Ovary (tissue), 9 donors: ENCODE results near the gene ITIH2. TPM values are rescaled to one million over a fixed set of nuclear protein-coding genes. Genes with fewer than 3 reads are reported as not detected.

Experiments used
- DNase-seq, 5 donors: peaks; one replicate each; pipeline ENCODE4 v3.0.0-alpha.2; 2019 to 2020
- H3K27ac ChIP-seq, 2 donors: fragments of 200-600 bp; one replicate each; pipeline versions ENCODE4 v1.5.1 to v1.8.0; 2019 to 2022
- H3K27me3 ChIP-seq: fragments of 200-600 bp; one replicate; pipeline ENCODE4 v1.8.0; 2022
- H3K36me3 ChIP-seq: fragments of 200-600 bp; sonication (generic); one replicate; pipeline ENCODE4 v1.5.1; 2019
- H3K4me1 ChIP-seq: one replicate; pipeline ENCODE4 v1.8.1; 2013; ENCODE audit warnings: mild to moderate bottlenecking, moderate library complexity; ENCODE audit not compliant: insufficient read depth
- H3K4me3 ChIP-seq: fragments of 200-600 bp; sonication (generic); one replicate; pipeline ENCODE4 v1.5.1; 2017
- H3K9me3 ChIP-seq, 2 donors: fragments of 200-600 bp in 1 of 2; sonication (generic) in 1 of 2; one replicate each; pipeline versions ENCODE4 v1.5.1 to v1.8.1; 2013 to 2019; ENCODE audit warnings: mild to moderate bottlenecking in 1 of 2, moderate library complexity in 1 of 2
- EP300 ChIP-seq: sonication (generic); formaldehyde crosslinking; IDR thresholded peaks from one replicate; pipeline ENCODE4 v1.6.1; 2017; ENCODE audit warnings: antibody characterized with exemption
- POLR2A ChIP-seq: fragments of 450-650 bp; IDR thresholded peaks from one replicate; pipeline ENCODE4 v1.6.1; 2017; ENCODE audit warnings: antibody characterized with exemption, mild to moderate bottlenecking, moderate library complexity
- WGBS, 3 donors: extraction: QIAGEN DNeasy Blood & Tissue Kit in 1 of 3; methylation state at CpG; one replicate each; pipeline versions ENCODE4 v1.1.5 to v1.1.7; 2013 to 2017; 5-methylcytosine and 5-hydroxymethylcytosine counted together
- intact Hi-C, 4 donors: fragments of 100-400 bp; cut with DNase I; formaldehyde crosslinking; loops; one replicate each; pipeline versions ENCODE4 v1.11.0 to v1.15.1; 2022 to 2023
- polyA plus RNA-seq, 2 donors: library from polyadenylated mRNA; stranded (reverse); fragments of 200-250 nt in 1 of 2; fragments of 350-450 nt in 1 of 2; fragmentation: Illumina TruSeq in 1 of 2; extraction: RNeasy Lipid Tissue Mini Kit (QIAGEN cat#74804) in 1 of 2; gene quantifications; one replicate each; pipeline ENCODE4 v1.2.3, GENCODE V29; 2013 to 2014
- total RNA-seq, 7 donors: library from RNA; depleted of rRNA in 2 of 7; stranded (reverse); fragments of >200 nt in 2 of 7; fragmentation: NEBNext Ultra II Directional in 3 of 7; extraction: Animal tissue kit (Norgen Biotek cat#: 25700) in 3 of 7; gene quantifications; one replicate each; pipeline versions ENCODE4 v1.1.0 to v1.2.4, GENCODE V29; 2016 to 2023
- TF ChIP-seq, protein P1 (sequence below), 3 donors: fragments of 450-650 bp in 2 of 3; fragments of 200-600 bp in 1 of 3; IDR thresholded peaks; one replicate each; pipeline versions ENCODE4 v1.5.1 to v1.8.0; 2016 to 2022; ENCODE audit warnings: antibody characterized with exemption in 3 of 3, mild to moderate bottlenecking in 1 of 3
- donor health status: DM: no; HTN: no; CAD: no; lungs with moderate emphysema.
- donor health status: DM: no; HTN: no; CAD: no.
- donor health status: Bipolar disorder and iron deficiency.
- donor health status: DM: yes; HTN: yes; CAD: no.
- donor health status: DM: no; HTN: no; CAD: no.
- donor health status: DM: yes; HTN: yes; CAD: no.

Gene ITIH2
- total and polyA plus RNA-seq, 9 donors, result 0.02 to 1.2 (median 0.22) TPM; not detected in 4

- H3K4me3 ChIP-seq, result no peak overlapping the region
- H3K9me3 ChIP-seq, result no peaks in the 10 kb centered on the region
- intact Hi-C loops, result no loop called here
- no peaks in the 10 kb centered on the region for H3K27me3 ChIP-seq
- H3K27ac ChIP-seq, result no peak overlapping the region
- WGBS, 3 donors, result 92 to 94% (median 93%) methylated on average over 6 of the region's 6 CpGs
- TF ChIP-seq, protein P1, sequence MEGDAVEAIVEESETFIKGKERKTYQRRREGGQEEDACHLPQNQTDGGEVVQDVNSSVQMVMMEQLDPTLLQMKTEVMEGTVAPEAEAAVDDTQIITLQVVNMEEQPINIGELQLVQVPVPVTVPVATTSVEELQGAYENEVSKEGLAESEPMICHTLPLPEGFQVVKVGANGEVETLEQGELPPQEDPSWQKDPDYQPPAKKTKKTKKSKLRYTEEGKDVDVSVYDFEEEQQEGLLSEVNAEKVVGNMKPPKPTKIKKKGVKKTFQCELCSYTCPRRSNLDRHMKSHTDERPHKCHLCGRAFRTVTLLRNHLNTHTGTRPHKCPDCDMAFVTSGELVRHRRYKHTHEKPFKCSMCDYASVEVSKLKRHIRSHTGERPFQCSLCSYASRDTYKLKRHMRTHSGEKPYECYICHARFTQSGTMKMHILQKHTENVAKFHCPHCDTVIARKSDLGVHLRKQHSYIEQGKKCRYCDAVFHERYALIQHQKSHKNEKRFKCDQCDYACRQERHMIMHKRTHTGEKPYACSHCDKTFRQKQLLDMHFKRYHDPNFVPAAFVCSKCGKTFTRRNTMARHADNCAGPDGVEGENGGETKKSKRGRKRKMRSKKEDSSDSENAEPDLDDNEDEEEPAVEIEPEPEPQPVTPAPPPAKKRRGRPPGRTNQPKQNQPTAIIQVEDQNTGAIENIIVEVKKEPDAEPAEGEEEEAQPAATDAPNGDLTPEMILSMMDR (IDR thresholded peaks at IDR 0.05), result no peak
- TF ChIP-seq EP300 (no peak), POLR2A (no peak)
- DNase-seq, result no peak
- H3K36me3 ChIP-seq, result no peaks in the 10 kb centered on the region
- no peaks in the 10 kb centered on the region for H3K4me1 ChIP-seq
Measured at GRCh38 chr10:7752251-7752650, 49.1 kb downstream of the ITIH2 start.

DNA sequence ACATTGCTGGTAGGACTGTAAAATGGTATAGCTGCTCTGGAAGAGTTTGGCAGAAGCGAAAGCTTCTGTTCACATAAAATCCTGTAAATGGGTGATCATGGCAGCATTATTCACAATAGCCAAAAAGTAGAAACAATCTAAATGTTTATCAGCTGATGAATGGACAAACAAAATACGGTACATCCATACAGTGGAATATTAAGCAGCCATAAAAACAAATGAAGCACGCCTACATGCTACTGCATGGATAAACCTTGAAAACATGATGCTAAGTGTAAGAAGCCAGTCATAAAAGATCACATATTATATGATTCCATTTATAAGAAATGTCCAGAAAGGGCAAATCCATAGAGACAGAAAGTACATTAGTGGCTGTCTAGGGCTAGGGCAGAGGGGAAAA lies 52.0 kb downstream of the ITIH2 start:
- Histone ChIP-seq H3K9me3 (no peaks in the 10 kb centered on the region), H3K27me3 (no peaks in the 10 kb centered on the region), H3K4me3 (no peak overlapping the region), H3K36me3 (no peaks in the 10 kb centered on the region), H3K27ac (no peak overlapping the region), H3K4me1 (no peaks in the 10 kb centered on the region)
- WGBS, 3 donors, result 80 to 99% (median 97%) methylated on average over 3 of the region's 3 CpGs
- TF ChIP-seq, protein P1 (IDR thresholded peaks at IDR 0.05), result no peak
- no peak for TF ChIP-seq EP300
- TF ChIP-seq POLR2A, result no peak
- intact Hi-C loops, result no loop called here
- DNase-seq, result no peak

DNA sequence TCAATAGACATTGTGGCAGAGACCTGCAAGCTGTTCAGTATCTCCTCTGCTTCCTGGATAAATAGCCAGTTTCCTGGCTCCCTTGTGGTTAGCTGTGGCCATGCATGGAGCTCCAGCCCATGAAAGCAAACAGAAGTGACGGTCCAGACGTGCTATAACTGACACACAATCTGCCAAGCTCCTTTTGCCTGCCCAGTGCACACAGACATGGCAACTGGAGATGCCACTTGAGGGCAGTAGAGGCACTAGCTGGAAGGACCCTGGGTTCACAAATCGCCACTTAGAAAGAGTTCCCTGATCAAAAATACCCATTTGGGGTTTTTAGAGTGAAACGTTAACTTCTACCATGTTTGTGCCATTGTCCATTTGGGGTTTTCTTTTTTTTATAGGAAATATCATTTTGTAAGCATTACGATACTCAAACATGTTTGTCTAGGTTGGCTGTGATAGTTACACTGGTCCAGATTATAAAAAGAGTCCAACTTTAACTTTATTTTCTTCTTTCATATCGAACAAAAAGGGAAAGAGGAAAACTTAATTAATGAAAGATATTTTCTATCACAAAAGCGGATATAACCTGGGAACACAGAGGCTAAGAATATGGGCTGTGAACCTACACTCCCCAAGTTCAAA lies 53.4 kb downstream of the ITIH2 start:
- no peaks in the 10 kb centered on the region for H3K36me3 ChIP-seq
- WGBS, 3 donors, result 76 to 86% (median 81%) methylated on average over 7 of the region's 7 CpGs

GRCh38 chr10:7763929-7764328 lies 60.8 kb downstream of the ITIH2 start:
- no peaks in the 10 kb centered on the region for H3K36me3 ChIP-seq
- no peaks in the 10 kb centered on the region for H3K4me1 ChIP-seq
- 67 to 77% (median 76%) methylated on average over 5 of the region's 5 CpGs for WGBS, 3 donors
- no peak overlapping the region for H3K4me3 ChIP-seq
- no peak overlapping the region for H3K27ac ChIP-seq
- intact Hi-C loops, result no loop called here
- TF ChIP-seq EP300 (no peak), POLR2A (no peak)
- TF ChIP-seq, protein P1 (IDR thresholded peaks at IDR 0.05), result no peak
- no peaks in the 10 kb centered on the region for H3K9me3 ChIP-seq
- no peak for DNase-seq
- no peaks in the 10 kb centered on the region for H3K27me3 ChIP-seq

More for the DNA sequence above, 53.4 kb downstream of the ITIH2 start:
- TF ChIP-seq, protein P1 (IDR thresholded peaks at IDR 0.05), result no peak
- no peak overlapping the region for H3K4me3 ChIP-seq
- no peak for DNase-seq
- H3K27ac ChIP-seq, result no peak overlapping the region
- H3K4me1 ChIP-seq, result no peaks in the 10 kb centered on the region
- intact Hi-C loops, result no loop called here
- no peaks in the 10 kb centered on the region for H3K27me3 ChIP-seq
- no peaks in the 10 kb centered on the region for H3K9me3 ChIP-seq
